HEK293 (cell line): ENCODE measurements around the gene EDNRA.
A peak's percentile ranks its signal among the peaks of the same experiment; 100 is the strongest.

Experiments used
- CTCF ChIA-PET: fragments of 350-600 bp; formaldehyde crosslinking; extraction: SDS; loops from one replicate; lab custom pipeline; 2021; ENCODE audit warnings: antibody characterized with exemption; lab: Yijun Ruan, JAX
- POLR2A ChIA-PET: fragments of 300-600 bp; formaldehyde crosslinking; extraction: SDS; loops from one replicate; lab custom pipeline; 2020; ENCODE audit warnings: antibody characterized with exemption, inconsistent platforms; lab: Yijun Ruan, JAX
- H3K27ac ChIP-seq: fragments of 200-500 bp; sonication (Bioruptor generic); 2 replicates; pipeline ENCODE4 v1.5.1; 2014; ENCODE audit warnings: low read depth, low read length, control low read depth, inconsistent platforms; ENCODE audit errors: extremely low read depth
- H3K36me3 ChIP-seq, 2 experiments: fragments of 200-500 bp in 1 of 2; sonication (Bioruptor generic) in 1 of 2; 1 replicate in 1 of 2; 2 replicates in 1 of 2; pipeline ENCODE4 v1.5.1; 2014 to 2017; ENCODE audit warnings: inconsistent platforms in 2 of 2, low read length in 2 of 2; ENCODE audit not compliant: control insufficient read depth in 2 of 2, insufficient read depth in 1 of 2
- H3K4me1 ChIP-seq: fragments of 200-500 bp; sonication (Bioruptor generic); 2 replicates; pipeline ENCODE4 v1.5.1; 2014; ENCODE audit warnings: mild to moderate bottlenecking, low read length, inconsistent platforms; ENCODE audit not compliant: control insufficient read depth, insufficient read depth
- H3K4me3 ChIP-seq: 2 replicates; pipeline ENCODE4 v1.5.1; 2011; ENCODE audit warnings: low read depth, mild to moderate bottlenecking, control low read depth, low read length, moderate library complexity
- H3K9me3 ChIP-seq: fragments of 200-500 bp; sonication (Bioruptor generic); 2 replicates; pipeline ENCODE4 v1.5.1; 2014; ENCODE audit warnings: low read depth, low read length, inconsistent platforms; ENCODE audit not compliant: control insufficient read depth, insufficient read depth
- KLF10 ChIP-seq: fragments of 450-650 bp; IDR thresholded peaks from 2 replicates; pipeline ENCODE4 v1.5.1; 2018; ENCODE audit warnings: missing biosample characterization, mild to moderate bottlenecking, missing genetic modification characterization
- KLF16 ChIP-seq: fragments of 450-650 bp; formaldehyde crosslinking; IDR thresholded peaks from 2 replicates; pipeline ENCODE4 v1.5.1; 2017; ENCODE audit warnings: missing biosample characterization, missing genetic modification characterization
- PRDM10 ChIP-seq: fragments of 450-650 bp; formaldehyde crosslinking; IDR thresholded peaks from 2 replicates; pipeline ENCODE4 v1.5.1; 2016; ENCODE audit warnings: missing biosample characterization, missing genetic modification characterization
- ZBTB17 ChIP-seq: fragments of 450-650 bp; formaldehyde crosslinking; IDR thresholded peaks from 2 replicates; pipeline ENCODE4 v1.5.1; 2016; ENCODE audit warnings: missing biosample characterization, missing genetic modification characterization
- ZFP69B ChIP-seq: fragments of 450-650 bp; formaldehyde crosslinking; IDR thresholded peaks from 2 replicates; pipeline ENCODE4 v1.5.1; 2016; ENCODE audit warnings: missing biosample characterization, missing genetic modification characterization
- ZNF114 ChIP-seq: fragments of 450-650 bp; formaldehyde crosslinking; IDR thresholded peaks from 2 replicates; pipeline ENCODE4 v1.5.0; 2017; ENCODE audit warnings: missing biosample characterization, missing genetic modification characterization
- ZNF223 ChIP-seq: fragments of 450-650 bp; formaldehyde crosslinking; IDR thresholded peaks from 2 replicates; pipeline ENCODE4 v1.5.1; 2016; ENCODE audit warnings: missing biosample characterization, missing genetic modification characterization
- ZNF335 ChIP-seq: fragments of 450-650 bp; formaldehyde crosslinking; conservative IDR thresholded peaks from 2 replicates; pipeline ENCODE4 v1.5.1; 2016; ENCODE audit warnings: missing biosample characterization, missing genetic modification characterization
- ZNF398 ChIP-seq: fragments of 450-650 bp; formaldehyde crosslinking; IDR thresholded peaks from 2 replicates; pipeline ENCODE4 v1.5.1; 2017; ENCODE audit warnings: missing biosample characterization, missing genetic modification characterization
- ZNF488 ChIP-seq: fragments of 450-650 bp; formaldehyde crosslinking; IDR thresholded peaks from 2 replicates; pipeline ENCODE4 v1.5.1; 2016; ENCODE audit warnings: missing biosample characterization, missing genetic modification characterization
- ZNF544 ChIP-seq: fragments of 450-650 bp; formaldehyde crosslinking; IDR thresholded peaks from 2 replicates; pipeline ENCODE4 v1.5.0; 2017; ENCODE audit warnings: missing biosample characterization, missing genetic modification characterization
- ZSCAN16 ChIP-seq: fragments of 450-650 bp; formaldehyde crosslinking; IDR thresholded peaks from 2 replicates; pipeline ENCODE4 v1.5.1; 2016; ENCODE audit warnings: missing biosample characterization, missing genetic modification characterization
- ZSCAN5A ChIP-seq: fragments of 450-650 bp; formaldehyde crosslinking; IDR thresholded peaks from 2 replicates; pipeline ENCODE4 v1.5.1; 2016; ENCODE audit warnings: missing biosample characterization, missing genetic modification characterization
- TF ChIP-seq, protein P1 (sequence below): fragments of 450-650 bp; formaldehyde crosslinking; IDR thresholded peaks from 2 replicates; pipeline ENCODE4 v1.5.1; 2017; ENCODE audit warnings: missing biosample characterization, missing genetic modification characterization
- TF ChIP-seq, protein P2 (sequence below): fragments of 450-650 bp; formaldehyde crosslinking; IDR thresholded peaks from 2 replicates; pipeline ENCODE4 v1.5.1; 2016; ENCODE audit warnings: missing biosample characterization, missing genetic modification characterization

EDNRA gene

GRCh38 chr4:147453561-147454141 is 27.2 kb upstream of the EDNRA start:
- ChIA-PET POLR2A (no interaction called here), CTCF (no interaction called here)
- Histone ChIP-seq H3K4me1 (no peaks in the 10 kb centered on the region), H3K9me3 (no peaks in the 10 kb centered on the region), H3K36me3 (no peaks in the 10 kb centered on the region)
- TF ChIP-seq PRDM10 (0 out of 2 replicates have a peak, but pooled peaks have one; percentile 11), ZBTB17 (tag by site-specific recombination) (peak; percentile 25; the same call in 1 of the 2 replicates), ZNF488 (0 out of 2 replicates have a peak, but pooled peaks have one; percentile 55), ZNF398 (0 out of 2 replicates have a peak, but pooled peaks have one; percentile 20), KLF10 (tag by site-specific recombination) (no peak), ZNF544 (tag by site-specific recombination) (0 out of 2 replicates have a peak, but pooled peaks have one; percentile 18), ZNF223 (tag by site-specific recombination) (peak; percentile 34; the same call in 1 of the 2 replicates), ZNF335 (tag by site-specific recombination) (0 out of 2 replicates have a peak, but pooled peaks have one; percentile 25), ZFP69B (tag by site-specific recombination) (no peak), ZSCAN16 (tag by site-specific recombination) (no peak), KLF16 (tag by site-specific recombination) (0 out of 2 replicates have a peak, but pooled peaks have one; percentile 18), ZSCAN5A (tag by site-specific recombination) (no peak), ZNF114 (no peak)
- TF ChIP-seq, protein P1, sequence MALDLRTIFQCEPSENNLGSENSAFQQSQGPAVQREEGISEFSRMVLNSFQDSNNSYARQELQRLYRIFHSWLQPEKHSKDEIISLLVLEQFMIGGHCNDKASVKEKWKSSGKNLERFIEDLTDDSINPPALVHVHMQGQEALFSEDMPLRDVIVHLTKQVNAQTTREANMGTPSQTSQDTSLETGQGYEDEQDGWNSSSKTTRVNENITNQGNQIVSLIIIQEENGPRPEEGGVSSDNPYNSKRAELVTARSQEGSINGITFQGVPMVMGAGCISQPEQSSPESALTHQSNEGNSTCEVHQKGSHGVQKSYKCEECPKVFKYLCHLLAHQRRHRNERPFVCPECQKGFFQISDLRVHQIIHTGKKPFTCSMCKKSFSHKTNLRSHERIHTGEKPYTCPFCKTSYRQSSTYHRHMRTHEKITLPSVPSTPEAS (tag by site-specific recombination): peak; percentile 90
- TF ChIP-seq, protein P2, sequence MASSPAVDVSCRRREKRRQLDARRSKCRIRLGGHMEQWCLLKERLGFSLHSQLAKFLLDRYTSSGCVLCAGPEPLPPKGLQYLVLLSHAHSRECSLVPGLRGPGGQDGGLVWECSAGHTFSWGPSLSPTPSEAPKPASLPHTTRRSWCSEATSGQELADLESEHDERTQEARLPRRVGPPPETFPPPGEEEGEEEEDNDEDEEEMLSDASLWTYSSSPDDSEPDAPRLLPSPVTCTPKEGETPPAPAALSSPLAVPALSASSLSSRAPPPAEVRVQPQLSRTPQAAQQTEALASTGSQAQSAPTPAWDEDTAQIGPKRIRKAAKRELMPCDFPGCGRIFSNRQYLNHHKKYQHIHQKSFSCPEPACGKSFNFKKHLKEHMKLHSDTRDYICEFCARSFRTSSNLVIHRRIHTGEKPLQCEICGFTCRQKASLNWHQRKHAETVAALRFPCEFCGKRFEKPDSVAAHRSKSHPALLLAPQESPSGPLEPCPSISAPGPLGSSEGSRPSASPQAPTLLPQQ (tag by site-specific recombination): peak; percentile 41; the same call in 1 of the 2 replicates
- TF ChIP-seq, all 188 proteins: peak for 10
- H3K27ac ChIP-seq: no peak overlapping the region
- no peak overlapping the region for H3K4me3 ChIP-seq
